GM12878 (cell line): ENCODE measurements around the gene SPSB2. TPM values are rescaled to one million over a fixed set of nuclear protein-coding genes. Genes with fewer than 3 reads are reported as not detected.

Experiments
- ATF7 ChIP-seq: fragments of 450-650 bp; IDR thresholded peaks from 2 replicates; pipeline ENCODE4 v1.6.1; 2016; ENCODE audit warnings: low read depth, mild to moderate bottlenecking
- CHD2 ChIP-seq: IDR thresholded peaks from 2 replicates; pipeline ENCODE4 v1.6.1; 2011; ENCODE audit warnings: low read depth, low read length, improper control_type of control experiment, borderline replicate concordance
- E2F8 ChIP-seq: fragments of 450-650 bp; IDR thresholded peaks from 2 replicates; pipeline ENCODE4 v1.6.1; 2018; ENCODE audit warnings: mild to moderate bottlenecking, low read depth, moderate library complexity; ENCODE audit not compliant: partially characterized antibody
- MEF2B ChIP-seq: fragments of 450-650 bp; IDR thresholded peaks from 2 replicates; pipeline ENCODE4 v1.6.1; 2018; ENCODE audit warnings: mild to moderate bottlenecking, moderate library complexity; ENCODE audit not compliant: partially characterized antibody, poor library complexity, severe bottlenecking
- MTA2 ChIP-seq: fragments of 450-650 bp; IDR thresholded peaks from 2 replicates; pipeline ENCODE4 v1.6.1; 2016; ENCODE audit warnings: low read depth, mild to moderate bottlenecking, moderate library complexity
- NFIC ChIP-seq: IDR thresholded peaks from 2 replicates; pipeline ENCODE4 v1.6.1; 2012; ENCODE audit warnings: low read depth, mild to moderate bottlenecking, inconsistent platforms, low read length, moderate library complexity
- NKRF ChIP-seq: fragments of 450-650 bp; conservative IDR thresholded peaks from 2 replicates; pipeline ENCODE4 v1.6.1; 2017; ENCODE audit warnings: mild to moderate bottlenecking, moderate library complexity
- NR2C2 ChIP-seq: IDR thresholded peaks from 2 replicates; pipeline ENCODE4 v1.6.1; 2011; ENCODE audit warnings: borderline replicate concordance, low read depth; ENCODE audit not compliant: control insufficient read depth, insufficient read length
- NRF1 ChIP-seq: conservative IDR thresholded peaks from 2 replicates; pipeline ENCODE4 v1.6.1; 2011; ENCODE audit warnings: mild to moderate bottlenecking, low read depth, low read length, improper control_type of control experiment
- POLR2A ChIP-seq: IDR thresholded peaks from 2 replicates; pipeline ENCODE4 v1.6.1; 2011; ENCODE audit warnings: low read depth, mild to moderate bottlenecking, low read length
- POLR2AphosphoS5 ChIP-seq: IDR thresholded peaks from 2 replicates; pipeline ENCODE4 v1.6.1; 2011; ENCODE audit warnings: mild to moderate bottlenecking, low read length, inconsistent platforms
- RBBP5 ChIP-seq: fragments of 200-600 bp; sonication (generic); conservative IDR thresholded peaks from 2 replicates; pipeline ENCODE4 v1.6.1; 2016
- RCOR1 ChIP-seq: conservative IDR thresholded peaks from 2 replicates; pipeline ENCODE4 v1.6.1; 2012; ENCODE audit warnings: low read depth, low read length, improper control_type of control experiment
- RELA ChIP-seq: fragments of 450-650 bp; IDR thresholded peaks from 2 replicates; pipeline ENCODE4 v1.8.0; 2014; ENCODE audit warnings: borderline replicate concordance; ENCODE audit not compliant: partially characterized antibody
- SIN3A ChIP-seq: IDR thresholded peaks from 2 replicates; pipeline ENCODE4 v1.6.1; 2012; ENCODE audit warnings: low read depth, low read length, improper control_type of control experiment
- SKIL ChIP-seq: fragments of 450-650 bp; IDR thresholded peaks from 2 replicates; pipeline ENCODE4 v1.6.1; 2017; ENCODE audit warnings: mild to moderate bottlenecking, low read depth, inconsistent platforms; ENCODE audit not compliant: poor library complexity, severe bottlenecking
- SMAD5 ChIP-seq: IDR thresholded peaks from 2 replicates; pipeline ENCODE4 v1.6.1; 2016; ENCODE audit warnings: antibody characterized with exemption, low read depth
- ZNF24 ChIP-seq: fragments of 450-650 bp; IDR thresholded peaks from 2 replicates; pipeline ENCODE4 v1.6.1; 2017; ENCODE audit warnings: antibody characterized with exemption, mild to moderate bottlenecking
- ZNF384 ChIP-seq: IDR thresholded peaks from 2 replicates; pipeline ENCODE4 v1.6.1; 2012; ENCODE audit warnings: low read depth, mild to moderate bottlenecking, low read length, improper control_type of control experiment, borderline replicate concordance
- polyA plus RNA-seq, 11 experiments: library from polyadenylated mRNA; depleted of rRNA in 4 of 11; unstranded in 6 of 11; stranded (reverse) in 5 of 11; fragments of >200 nt; fragmentation: Nextera tagmentation in 4 of 11; fragmentation: Illumina TruSeq in 1 of 11; extraction: Ambion mirVana in 4 of 11; extraction: Trizol in 1 of 11; gene quantifications; 1 replicate in 1 of 11; 2 replicates in 10 of 11; pipeline versions ENCODE4 v1.2.1 to v1.2.3, GENCODE V29; 2011 to 2016; ENCODE audit warnings: inconsistent platforms in 2 of 11, missing spikeins in 2 of 11, low read depth in 1 of 11
- total RNA-seq, 4 experiments: library from RNA; depleted of rRNA in 3 of 4; stranded (reverse); fragments of >200 nt in 3 of 4; fragmentation: Illumina TruSeq in 1 of 4; extraction: Trizol in 1 of 4; gene quantifications; 2 replicates each; pipeline versions ENCODE4 v1.2.1 to v1.2.3, GENCODE V29; 2013 to 2021
- TF ChIP-seq, protein P1 (sequence below): IDR thresholded peaks from 2 replicates; pipeline ENCODE4 v1.6.1; 2011; ENCODE audit warnings: borderline replicate concordance, low read depth, mild to moderate bottlenecking, moderate library complexity, mixed read lengths, low read length; ENCODE audit not compliant: insufficient read depth; ENCODE audit errors: extremely low read length

The SPSB2 gene
- total and polyA plus RNA-seq, 10 of the 15 experiments (the other 5 are each of a cell fraction or from before 2014, with no cell fraction given): 0.08 to 5.6 (median 2.7) TPM

- TF ChIP-seq SIN3A (0 out of 2 replicates have a peak, but pooled peaks have one; percentile 43), NFIC (no peak; the same call in 1 of the 2 replicates), MTA2 (no peak; the same call in 1 of the 2 replicates), NR2C2 (no peak), ZNF384 (no peak), SMAD5 (peak; percentile 54; the same call in 1 of the 2 replicates), RBBP5 (no peak), E2F8 (peak; percentile 49), POLR2AphosphoS5 (peak; percentile 84), NKRF (peak; percentile 74; the same call in 1 of the 2 replicates), RELA (peak; percentile 94), MEF2B (no peak), ATF7 (no peak), CHD2 (peak; percentile 76), POLR2A (peak; percentile 72), RCOR1 (no peak), NRF1 (peak; percentile 74), SKIL (no peak), ZNF24 (peak; percentile 86)
- TF ChIP-seq, protein P1, sequence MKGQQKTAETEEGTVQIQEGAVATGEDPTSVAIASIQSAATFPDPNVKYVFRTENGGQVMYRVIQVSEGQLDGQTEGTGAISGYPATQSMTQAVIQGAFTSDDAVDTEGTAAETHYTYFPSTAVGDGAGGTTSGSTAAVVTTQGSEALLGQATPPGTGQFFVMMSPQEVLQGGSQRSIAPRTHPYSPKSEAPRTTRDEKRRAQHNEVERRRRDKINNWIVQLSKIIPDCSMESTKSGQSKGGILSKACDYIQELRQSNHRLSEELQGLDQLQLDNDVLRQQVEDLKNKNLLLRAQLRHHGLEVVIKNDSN: peak; percentile 96
Observed at GRCh38 chr12:6890789-6891645, 17.9 kb upstream of the SPSB2 start (continued).
